ENCODE measurements around the gene CIC. TPM values are rescaled to one million over a fixed set of nuclear protein-coding genes. Genes with fewer than 3 reads are reported as not detected.
A peak's percentile ranks its signal among the peaks of the same experiment; 100 is the strongest.

Gene CIC
- total and polyA plus RNA-seq, 2 donors from 2014 or later, result 18.8 to 90.9 TPM

- Histone ChIP-seq H3K9me3 (ENCODE audit: control insufficient read depth in 2 of 3, insufficient read depth in 1 of 3, low read length in 3 of 3) (no peaks in the 10 kb centered on the region), H3K9ac (ENCODE audit: low read length in 3 of 3) (no peak overlapping the region), H3K4me1 (ENCODE audit: control insufficient read depth in 2 of 3, insufficient read depth in 2 of 3, low read depth in 1 of 3, low read length in 3 of 3) (peaks cover 0 to 5% (median 0%) of the 10 kb centered on the region in 3 donors), H3K4me3 (ENCODE audit: low read length in 3 of 3) (no peak overlapping the region), H3K27me3 (ENCODE audit: control insufficient read depth, insufficient read depth, low read length) (no peaks in the 10 kb centered on the region), H3K36me3 (ENCODE audit: control insufficient read depth in 2 of 3, insufficient read depth in 3 of 3, low read length in 3 of 3) (peaks cover 0 to 38% (median 32%) of the 10 kb centered on the region in 3 donors), H3K27ac (ENCODE audit: low read depth in 2 of 2, low read length in 2 of 2) (peak overlapping the region; percentile 32 to 40)
- intact Hi-C loops (cut with DNase I), result no loop called here
- DNase-seq, result no peak
- TF ChIP-seq CTCF (IDR thresholded peaks at IDR 0.05; ENCODE audit: borderline replicate concordance, extremely low read depth, insufficient read depth), result no peak
- FAIRE-seq, result no peak
Observed at GRCh38 chr19:42233678-42234292, 35.3 kb upstream of the CIC start.

DNA sequence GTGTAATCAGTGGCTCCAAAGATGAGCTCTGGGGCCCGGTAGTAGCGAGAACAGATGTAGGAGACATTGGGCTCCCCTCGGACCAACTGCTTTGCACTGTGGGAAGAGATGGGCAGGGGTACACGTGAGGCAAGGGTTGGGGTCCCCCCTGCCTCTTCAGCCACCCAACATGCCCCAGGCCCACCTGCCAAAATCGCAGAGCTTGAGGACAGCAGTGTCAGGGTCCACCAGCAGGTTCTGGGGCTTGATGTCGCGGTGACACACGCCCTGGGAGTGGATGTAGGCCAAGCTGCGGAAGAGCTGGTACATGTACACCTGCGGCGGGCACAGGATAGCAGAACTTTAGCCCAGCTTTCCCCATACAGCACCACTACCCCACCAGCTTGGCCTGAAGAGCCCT, 34.7 kb upstream of the CIC start:
- Histone ChIP-seq H3K4me1 (ENCODE audit: control insufficient read depth in 2 of 3, insufficient read depth in 2 of 3, low read depth in 1 of 3, low read length in 3 of 3) (peaks cover 0 to 5% (median 0%) of the 10 kb centered on the region in 3 donors), H3K27me3 (ENCODE audit: control insufficient read depth, insufficient read depth, low read length) (no peaks in the 10 kb centered on the region), H3K4me3 (ENCODE audit: low read length in 3 of 3) (no peak overlapping the region), H3K36me3 (ENCODE audit: control insufficient read depth in 2 of 3, insufficient read depth in 3 of 3, low read length in 3 of 3) (peaks cover 0 to 36% (median 27%) of the 10 kb centered on the region in 3 donors), H3K9me3 (ENCODE audit: control insufficient read depth in 2 of 3, insufficient read depth in 1 of 3, low read length in 3 of 3) (no peaks in the 10 kb centered on the region), H3K9ac (ENCODE audit: low read length in 3 of 3) (no peak overlapping the region), H3K27ac (ENCODE audit: low read depth in 2 of 2, low read length in 2 of 2) (peak overlapping the region in 1 of 2 donors; percentile 23)
- no peak for TF ChIP-seq CTCF (IDR thresholded peaks at IDR 0.05; ENCODE audit: borderline replicate concordance, extremely low read depth, insufficient read depth)
- intact Hi-C loops (cut with DNase I), result no loop called here
- no peak for DNase-seq
- FAIRE-seq, result no peak

- H3K27ac ChIP-seq (ENCODE audit: low read depth in 2 of 2, low read length in 2 of 2), result no peak overlapping the region
- no peak overlapping the region for H3K4me3 ChIP-seq (ENCODE audit: low read length in 3 of 3)
- DNase-seq (no peak), FAIRE-seq (no peak)
- intact Hi-C loops (cut with DNase I), result no loop called here
- H3K4me1 ChIP-seq (ENCODE audit: control insufficient read depth in 2 of 3, insufficient read depth in 2 of 3, low read depth in 1 of 3, low read length in 3 of 3), result peaks cover 0 to 4% (median 0%) of the 10 kb centered on the region in 3 donors
- peaks cover 0 to 32% (median 22%) of the 10 kb centered on the region in 3 donors for H3K36me3 ChIP-seq (ENCODE audit: control insufficient read depth in 2 of 3, insufficient read depth in 3 of 3, low read length in 3 of 3)
- H3K9me3 ChIP-seq (ENCODE audit: control insufficient read depth in 2 of 3, insufficient read depth in 1 of 3, low read length in 3 of 3), result no peaks in the 10 kb centered on the region
- no peak for TF ChIP-seq CTCF (IDR thresholded peaks at IDR 0.05; ENCODE audit: borderline replicate concordance, extremely low read depth, insufficient read depth)
- H3K27me3 ChIP-seq (ENCODE audit: control insufficient read depth, insufficient read depth, low read length), result no peaks in the 10 kb centered on the region
- H3K9ac ChIP-seq (ENCODE audit: low read length in 3 of 3), result no peak overlapping the region
Observed at GRCh38 chr19:42235181-42235580, 33.9 kb upstream of the CIC start.

Data from kidney (tissue), 14 donors.